Measurements from ENCODE around the gene GNG12.

DNA sequence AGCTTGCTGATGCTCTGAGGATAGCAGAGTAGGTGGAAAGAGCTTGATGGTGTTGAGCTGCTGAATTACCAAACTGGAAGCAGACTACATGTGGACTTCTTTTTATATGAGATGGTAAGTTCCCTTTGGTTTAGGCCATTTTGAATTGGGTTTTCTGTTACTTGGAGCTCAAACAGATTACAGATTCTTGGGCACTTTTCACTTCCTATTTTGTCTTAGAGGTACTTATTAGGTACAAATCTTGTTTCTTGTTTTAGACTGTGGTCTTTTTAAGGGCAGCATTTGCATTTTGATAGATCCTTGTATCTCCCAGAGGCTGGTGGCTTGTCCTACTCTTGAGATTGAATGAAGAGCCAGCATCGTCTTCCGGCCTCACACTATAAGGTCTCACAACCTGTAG, 78.1 kb downstream of the GNG12 start:
- TF ChIP-seq, protein P1, sequence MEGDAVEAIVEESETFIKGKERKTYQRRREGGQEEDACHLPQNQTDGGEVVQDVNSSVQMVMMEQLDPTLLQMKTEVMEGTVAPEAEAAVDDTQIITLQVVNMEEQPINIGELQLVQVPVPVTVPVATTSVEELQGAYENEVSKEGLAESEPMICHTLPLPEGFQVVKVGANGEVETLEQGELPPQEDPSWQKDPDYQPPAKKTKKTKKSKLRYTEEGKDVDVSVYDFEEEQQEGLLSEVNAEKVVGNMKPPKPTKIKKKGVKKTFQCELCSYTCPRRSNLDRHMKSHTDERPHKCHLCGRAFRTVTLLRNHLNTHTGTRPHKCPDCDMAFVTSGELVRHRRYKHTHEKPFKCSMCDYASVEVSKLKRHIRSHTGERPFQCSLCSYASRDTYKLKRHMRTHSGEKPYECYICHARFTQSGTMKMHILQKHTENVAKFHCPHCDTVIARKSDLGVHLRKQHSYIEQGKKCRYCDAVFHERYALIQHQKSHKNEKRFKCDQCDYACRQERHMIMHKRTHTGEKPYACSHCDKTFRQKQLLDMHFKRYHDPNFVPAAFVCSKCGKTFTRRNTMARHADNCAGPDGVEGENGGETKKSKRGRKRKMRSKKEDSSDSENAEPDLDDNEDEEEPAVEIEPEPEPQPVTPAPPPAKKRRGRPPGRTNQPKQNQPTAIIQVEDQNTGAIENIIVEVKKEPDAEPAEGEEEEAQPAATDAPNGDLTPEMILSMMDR (IDR thresholded peaks at IDR 0.05; ENCODE audit: insufficient read depth, low read length, poor library complexity, severe bottlenecking): no peak
- no peak for TF ChIP-seq EZH2phosphoT487 (conservative IDR thresholded peaks at IDR 0.05; ENCODE audit: low read length)

All from SU-DHL-6 (cell line).